Measurements from ENCODE around the gene HPSE2. TPM values are rescaled to one million over a fixed set of nuclear protein-coding genes. Genes with fewer than 3 reads are reported as not detected.

Gene HPSE2
- total RNA-seq, 1 donor from 2014 or later, result not detected

- DNase-seq (ENCODE audit: low read depth) (no peak), FAIRE-seq (no peak)
- H3K36me3 ChIP-seq (ENCODE audit: control insufficient read depth, insufficient read depth, low read length), result no peaks in the 10 kb centered on the region
- H3K4me3 ChIP-seq (ENCODE audit: low read depth, low read length), result no peak overlapping the region
- no peaks in the 10 kb centered on the region for H3K27me3 ChIP-seq (ENCODE audit: control insufficient read depth, insufficient read depth, low read length)
- no peak for TF ChIP-seq CTCF (IDR thresholded peaks at IDR 0.05; ENCODE audit: insufficient read depth, low read length, severe bottlenecking)
These were observed 748.0 kb downstream of the HPSE2 start for GRCh38 chr10:98487649-98488048.

- no peaks in the 10 kb centered on the region for H3K36me3 ChIP-seq (ENCODE audit: control insufficient read depth, insufficient read depth, low read length)
- no peaks in the 10 kb centered on the region for H3K27me3 ChIP-seq (ENCODE audit: control insufficient read depth, insufficient read depth, low read length)
- FAIRE-seq, result no peak
- H3K4me3 ChIP-seq (ENCODE audit: low read depth, low read length), result no peak overlapping the region
- peak; percentile 57 for DNase-seq (ENCODE audit: low read depth)
- no peak for TF ChIP-seq CTCF (IDR thresholded peaks at IDR 0.05; ENCODE audit: insufficient read depth, low read length, severe bottlenecking)
These were observed 749.2 kb downstream of the HPSE2 start for GRCh38 chr10:98486421-98486820.

- no peaks in the 10 kb centered on the region for H3K27me3 ChIP-seq (ENCODE audit: control insufficient read depth, insufficient read depth, low read length)
- H3K4me3 ChIP-seq (ENCODE audit: low read depth, low read length), result no peak overlapping the region
- FAIRE-seq, result no peak
- no peak for TF ChIP-seq CTCF (IDR thresholded peaks at IDR 0.05; ENCODE audit: insufficient read depth, low read length, severe bottlenecking)
- peak; percentile 13 for DNase-seq (ENCODE audit: low read depth)
- H3K36me3 ChIP-seq (ENCODE audit: control insufficient read depth, insufficient read depth, low read length), result no peaks in the 10 kb centered on the region
These were observed 749.7 kb downstream of the HPSE2 start for GRCh38 chr10:98485959-98486358.

GRCh38 chr10:98483658-98484057, 752.0 kb downstream of the HPSE2 start:
- TF ChIP-seq CTCF (IDR thresholded peaks at IDR 0.05; ENCODE audit: insufficient read depth, low read length, severe bottlenecking), result no peak
- H3K27me3 ChIP-seq (ENCODE audit: control insufficient read depth, insufficient read depth, low read length), result no peaks in the 10 kb centered on the region
- no peaks in the 10 kb centered on the region for H3K36me3 ChIP-seq (ENCODE audit: control insufficient read depth, insufficient read depth, low read length)
- no peak overlapping the region for H3K4me3 ChIP-seq (ENCODE audit: low read depth, low read length)
- FAIRE-seq (no peak), DNase-seq (ENCODE audit: low read depth) (no peak)

GRCh38 chr10:98482096-98482495, 753.6 kb downstream of the HPSE2 start:
- Histone ChIP-seq H3K27me3 (ENCODE audit: control insufficient read depth, insufficient read depth, low read length) (no peaks in the 10 kb centered on the region), H3K4me3 (ENCODE audit: low read depth, low read length) (no peak overlapping the region), H3K36me3 (ENCODE audit: control insufficient read depth, insufficient read depth, low read length) (no peaks in the 10 kb centered on the region)
- DNase-seq (ENCODE audit: low read depth) (no peak), FAIRE-seq (no peak)
- no peak for TF ChIP-seq CTCF (IDR thresholded peaks at IDR 0.05; ENCODE audit: insufficient read depth, low read length, severe bottlenecking)

GRCh38 chr10:98481404-98481945, 754.2 kb downstream of the HPSE2 start:
- no peak overlapping the region for H3K4me3 ChIP-seq (ENCODE audit: low read depth, low read length)
- H3K27me3 ChIP-seq (ENCODE audit: control insufficient read depth, insufficient read depth, low read length), result no peaks in the 10 kb centered on the region
- H3K36me3 ChIP-seq (ENCODE audit: control insufficient read depth, insufficient read depth, low read length), result no peaks in the 10 kb centered on the region
- no peak for FAIRE-seq
- DNase-seq (ENCODE audit: low read depth), result no peak
- no peak for TF ChIP-seq CTCF (IDR thresholded peaks at IDR 0.05; ENCODE audit: insufficient read depth, low read length, severe bottlenecking)

All from bronchial epithelial cell (primary cell).